Left ventricle myocardium inferior (tissue), 1 donor: ENCODE results near the gene CD48. TPM values are rescaled to one million over a fixed set of nuclear protein-coding genes. Genes with fewer than 3 reads are reported as not detected.

ENCODE experiments used
- DNase-seq: peaks from one replicate; pipeline ENCODE4 v3.0.0-alpha.2; 2020
- H3K27ac ChIP-seq: fragments of 200-600 bp; replicated peaks from 2 replicates; pipeline ENCODE4 v1.8.0; 2021
- H3K27me3 ChIP-seq: fragments of 200-600 bp; 2 replicates; pipeline ENCODE4 v1.8.0; 2021; ENCODE audit warnings: low read depth
- H3K36me3 ChIP-seq: fragments of 200-600 bp; 2 replicates; pipeline ENCODE4 v1.8.0; 2021
- H3K4me1 ChIP-seq: fragments of 200-600 bp; 2 replicates; pipeline ENCODE4 v1.8.0; 2021
- H3K4me3 ChIP-seq: fragments of 200-600 bp; 2 replicates; pipeline ENCODE4 v1.8.0; 2021; ENCODE audit warnings: mild to moderate bottlenecking, moderate library complexity
- H3K9me3 ChIP-seq: fragments of 200-600 bp; replicated peaks from 2 replicates; pipeline ENCODE4 v1.8.0; 2021
- CTCF ChIP-seq: fragments of 200-600 bp; IDR thresholded peaks from 2 replicates; pipeline ENCODE4 v1.8.0; 2021; ENCODE audit warnings: antibody characterized with exemption, mild to moderate bottlenecking, borderline replicate concordance
- intact Hi-C: fragments of 100-400 bp; cut with micrococcal nuclease; formaldehyde crosslinking; loops from one replicate; pipeline ENCODE4 v1.11.0; 2022
- long read RNA-seq: library from polyadenylated mRNA; unstranded; transcript quantifications from one replicate; pipeline ENCODE4 v2.0.0, GENCODE V29; 2021
- total RNA-seq: library from RNA; stranded (reverse); fragmentation: NEBNext Ultra II Directional; extraction: Animal tissue kit (Norgen Biotek cat#: 25700); gene quantifications from one replicate; pipeline ENCODE4 v1.2.1, GENCODE V29; 2021
- donor health status: DM: no; HTN: yes; CAD: no; lungs with severe emphysema.

Gene CD48, protein sequence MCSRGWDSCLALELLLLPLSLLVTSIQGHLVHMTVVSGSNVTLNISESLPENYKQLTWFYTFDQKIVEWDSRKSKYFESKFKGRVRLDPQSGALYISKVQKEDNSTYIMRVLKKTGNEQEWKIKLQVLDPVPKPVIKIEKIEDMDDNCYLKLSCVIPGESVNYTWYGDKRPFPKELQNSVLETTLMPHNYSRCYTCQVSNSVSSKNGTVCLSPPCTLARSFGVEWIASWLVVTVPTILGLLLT
- 1.3 TPM for total RNA-seq
- long read RNA-seq: 0 reads

DNA sequence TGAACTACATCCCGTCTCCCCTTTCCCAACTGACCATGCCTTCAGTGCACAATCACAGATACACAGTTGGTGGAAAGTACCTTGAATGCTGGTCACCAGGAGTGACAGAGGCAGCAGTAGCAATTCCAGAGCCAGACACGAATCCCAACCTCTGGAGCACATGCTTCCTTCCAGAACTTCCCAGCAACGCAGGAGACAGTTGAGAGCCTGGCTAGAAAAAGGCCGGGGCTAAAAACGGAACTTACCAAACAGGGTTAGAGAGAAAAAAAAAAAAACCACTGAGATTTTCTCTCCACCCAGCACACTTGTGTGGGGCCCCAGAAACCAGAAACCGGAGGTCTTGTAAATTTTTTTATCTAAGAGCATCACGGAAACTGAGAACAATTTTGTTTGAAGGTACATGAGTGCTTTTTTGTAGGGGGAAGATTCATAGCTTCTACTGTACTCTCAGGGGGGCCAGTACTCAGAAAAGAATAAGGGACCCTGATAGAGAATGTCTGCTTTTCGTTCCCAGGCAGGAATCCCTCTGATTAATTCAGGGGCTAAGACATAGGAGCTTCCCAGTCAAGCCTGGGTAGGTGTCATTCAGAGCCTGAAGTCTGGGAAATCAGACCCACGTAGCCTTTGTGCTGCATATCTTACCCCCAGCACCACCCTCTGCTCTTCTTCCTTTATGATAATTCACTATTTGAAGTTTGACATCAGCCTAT lies at the start of gene CD48:
CD48 (minus strand) TSS at position 221 of the 710 bp plus-strand sequence; CDS start at position 162, 59 bp downstream.
- H3K4me3 ChIP-seq: peak within 1 kb of the TSS; percentile 32
- H3K36me3 ChIP-seq: no peaks in the 10 kb centered on the region
- H3K27me3 ChIP-seq: peaks cover 49% of the 10 kb centered on the region
- no peak for TF ChIP-seq CTCF
- H3K9me3 ChIP-seq: no peaks in the 10 kb centered on the region
- no peak within 1 kb of the TSS for H3K27ac ChIP-seq
- no peaks in the 10 kb centered on the region for H3K4me1 ChIP-seq
- DNase-seq: no peak
- intact Hi-C loops: no loop called here

- Histone ChIP-seq H3K4me1 (no peaks in the 10 kb centered on the region), H3K27me3 (no peaks in the 10 kb centered on the region), H3K27ac (no peak overlapping the region), H3K36me3 (no peaks in the 10 kb centered on the region), H3K9me3 (no peaks in the 10 kb centered on the region), H3K4me3 (no peak overlapping the region)
- DNase-seq: no peak
- intact Hi-C loops: no loop called here
- no peak for TF ChIP-seq CTCF
These were observed 49.4 kb upstream of the CD48 start for GRCh38 chr1:160761046-160761445.

GRCh38 chr1:160759740-160760139 lies 48.1 kb upstream of the CD48 start:
- Histone ChIP-seq H3K4me3 (no peak overlapping the region), H3K36me3 (no peaks in the 10 kb centered on the region), H3K27ac (no peak overlapping the region), H3K9me3 (no peaks in the 10 kb centered on the region), H3K27me3 (no peaks in the 10 kb centered on the region), H3K4me1 (no peaks in the 10 kb centered on the region)
- no peak for TF ChIP-seq CTCF
- no peak for DNase-seq
- intact Hi-C loops: no loop called here

- no peak for DNase-seq
- H3K27ac ChIP-seq: no peak overlapping the region
- TF ChIP-seq CTCF: no peak
- intact Hi-C loops: no loop called here
- H3K9me3 ChIP-seq: no peaks in the 10 kb centered on the region
- no peaks in the 10 kb centered on the region for H3K4me1 ChIP-seq
- no peak overlapping the region for H3K4me3 ChIP-seq
- no peaks in the 10 kb centered on the region for H3K27me3 ChIP-seq
- H3K36me3 ChIP-seq: no peaks in the 10 kb centered on the region
These were observed 46.9 kb upstream of the CD48 start for GRCh38 chr1:160758521-160758920.

GRCh38 chr1:160756849-160757201 lies 45.2 kb upstream of the CD48 start:
- intact Hi-C loops: no loop called here
- Histone ChIP-seq H3K27ac (no peak overlapping the region), H3K4me3 (no peak overlapping the region), H3K27me3 (peaks cover 12% of the 10 kb centered on the region), H3K9me3 (no peaks in the 10 kb centered on the region), H3K4me1 (no peaks in the 10 kb centered on the region), H3K36me3 (no peaks in the 10 kb centered on the region)
- TF ChIP-seq CTCF: no peak
- no peak for DNase-seq
